ENCODE results near the gene CTNND2.

The CTNND2 gene

GRCh38 chr5:11227064-11227463, 677.2 kb downstream of the CTNND2 start:
- POLR2A ChIA-PET, result no interaction called here

GRCh38 chr5:11224436-11225187, 679.6 kb downstream of the CTNND2 start:
- no peak for DNase-seq (ENCODE audit: extremely low spot score)
- CTCF ChIA-PET, result no interaction called here
- TF ChIP-seq NFRKB (IDR thresholded peaks at IDR 0.05) (no peak), SP1 (IDR thresholded peaks at IDR 0.05) (no peak), ARNT (IDR thresholded peaks at IDR 0.05) (no peak), CTBP1 (IDR thresholded peaks at IDR 0.05; ENCODE audit: borderline replicate concordance) (no peak)
- POLR2A ChIA-PET, result no interaction called here

More at GRCh38 chr5:11227064-11227463, 677.2 kb downstream of the CTNND2 start:
- no peak for TF ChIP-seq SUZ12 (IDR thresholded peaks at IDR 0.05)
- TF ChIP-seq HDGF (IDR thresholded peaks at IDR 0.05; ENCODE audit: borderline replicate concordance), result no peak
- TF ChIP-seq FOXA1 (IDR thresholded peaks at IDR 0.05), result no peak
- TF ChIP-seq CTBP1 (IDR thresholded peaks at IDR 0.05; ENCODE audit: borderline replicate concordance), result no peak
- TF ChIP-seq ARNT (IDR thresholded peaks at IDR 0.05), result no peak
- no peak for TF ChIP-seq FOXK2 (IDR thresholded peaks at IDR 0.05)
- no peak for TF ChIP-seq FOXM1 (IDR thresholded peaks at IDR 0.05; ENCODE audit: borderline replicate concordance)
- no peak for TF ChIP-seq NFRKB (IDR thresholded peaks at IDR 0.05)
- no peak for TF ChIP-seq SP1 (IDR thresholded peaks at IDR 0.05)
- TF ChIP-seq L3MBTL2 (conservative IDR thresholded peaks at IDR 0.05), result no peak
- TF ChIP-seq TARDBP (IDR thresholded peaks at IDR 0.05), result no peak
- TF ChIP-seq ELF4 (IDR thresholded peaks at IDR 0.05), result no peak
- no peak for TF ChIP-seq ZNF384 (IDR thresholded peaks at IDR 0.05)
- no peak for TF ChIP-seq PKNOX1 (IDR thresholded peaks at IDR 0.05)
- no peak for TF ChIP-seq LEF1 (IDR thresholded peaks at IDR 0.05; ENCODE audit: borderline replicate concordance)
- TF ChIP-seq BHLHE40 (IDR thresholded peaks at IDR 0.05; ENCODE audit: borderline replicate concordance), result no peak
- DNase-seq (ENCODE audit: extremely low spot score), result no peak
- CTCF ChIA-PET, result no interaction called here

- no peak for DNase-seq (ENCODE audit: extremely low spot score)
- ChIA-PET CTCF (no interaction called here), POLR2A (no interaction called here)
- no peak for TF ChIP-seq SP1 (IDR thresholded peaks at IDR 0.05)
- no peak for TF ChIP-seq FOXK2 (IDR thresholded peaks at IDR 0.05)
- TF ChIP-seq TARDBP (IDR thresholded peaks at IDR 0.05), result no peak
- TF ChIP-seq LEF1 (IDR thresholded peaks at IDR 0.05; ENCODE audit: borderline replicate concordance), result no peak
- TF ChIP-seq L3MBTL2 (conservative IDR thresholded peaks at IDR 0.05), result no peak
- no peak for TF ChIP-seq FOXM1 (IDR thresholded peaks at IDR 0.05; ENCODE audit: borderline replicate concordance)
Measured at GRCh38 chr5:11222169-11222568, 682.1 kb downstream of the CTNND2 start.

GRCh38 chr5:11214864-11215644, 689.2 kb downstream of the CTNND2 start:
- ChIA-PET POLR2A (no interaction called here), CTCF (no interaction called here)
- no peak for TF ChIP-seq HDGF (IDR thresholded peaks at IDR 0.05; ENCODE audit: borderline replicate concordance)
- no peak for TF ChIP-seq FOXM1 (IDR thresholded peaks at IDR 0.05; ENCODE audit: borderline replicate concordance)
- no peak for TF ChIP-seq PKNOX1 (IDR thresholded peaks at IDR 0.05)
- no peak for TF ChIP-seq LEF1 (IDR thresholded peaks at IDR 0.05; ENCODE audit: borderline replicate concordance)
- no peak for TF ChIP-seq BHLHE40 (IDR thresholded peaks at IDR 0.05; ENCODE audit: borderline replicate concordance)
- no peak for TF ChIP-seq SUZ12 (IDR thresholded peaks at IDR 0.05)
- DNase-seq (ENCODE audit: extremely low spot score), result no peak

GRCh38 chr5:11212706-11213105, 691.5 kb downstream of the CTNND2 start:
- no peak for DNase-seq (ENCODE audit: extremely low spot score)
- TF ChIP-seq ZNF384 (IDR thresholded peaks at IDR 0.05) (no peak), LEF1 (IDR thresholded peaks at IDR 0.05; ENCODE audit: borderline replicate concordance) (no peak), FOXA1 (IDR thresholded peaks at IDR 0.05) (no peak), FOXK2 (IDR thresholded peaks at IDR 0.05) (no peak), BHLHE40 (IDR thresholded peaks at IDR 0.05; ENCODE audit: borderline replicate concordance) (no peak), HDGF (IDR thresholded peaks at IDR 0.05; ENCODE audit: borderline replicate concordance) (no peak), TARDBP (IDR thresholded peaks at IDR 0.05) (no peak), CTBP1 (IDR thresholded peaks at IDR 0.05; ENCODE audit: borderline replicate concordance) (no peak), FOXM1 (IDR thresholded peaks at IDR 0.05; ENCODE audit: borderline replicate concordance) (no peak), SUZ12 (IDR thresholded peaks at IDR 0.05) (no peak)
- POLR2A ChIA-PET, result no interaction called here
- CTCF ChIA-PET, result no interaction called here

GRCh38 chr5:11197726-11198125, 706.5 kb downstream of the CTNND2 start:
- DNase-seq (ENCODE audit: extremely low spot score), result no peak
- ChIA-PET POLR2A (no interaction called here), CTCF (no interaction called here)
- TF ChIP-seq HDGF (IDR thresholded peaks at IDR 0.05; ENCODE audit: borderline replicate concordance) (no peak), ARNT (IDR thresholded peaks at IDR 0.05) (no peak)

GRCh38 chr5:11191673-11192072, 712.6 kb downstream of the CTNND2 start:
- ChIA-PET POLR2A (no interaction called here), CTCF (no interaction called here)
- no peak for DNase-seq (ENCODE audit: extremely low spot score)
- TF ChIP-seq L3MBTL2 (conservative IDR thresholded peaks at IDR 0.05), result no peak
- TF ChIP-seq FOXA1 (IDR thresholded peaks at IDR 0.05), result no peak
- no peak for TF ChIP-seq PKNOX1 (IDR thresholded peaks at IDR 0.05)
- no peak for TF ChIP-seq ARNT (IDR thresholded peaks at IDR 0.05)
- TF ChIP-seq NFRKB (IDR thresholded peaks at IDR 0.05), result no peak
- no peak for TF ChIP-seq FOXK2 (IDR thresholded peaks at IDR 0.05)
- TF ChIP-seq ZNF384 (IDR thresholded peaks at IDR 0.05), result no peak
- no peak for TF ChIP-seq CTBP1 (IDR thresholded peaks at IDR 0.05; ENCODE audit: borderline replicate concordance)
- no peak for TF ChIP-seq LEF1 (IDR thresholded peaks at IDR 0.05; ENCODE audit: borderline replicate concordance)
- TF ChIP-seq SP1 (IDR thresholded peaks at IDR 0.05), result no peak
- TF ChIP-seq BHLHE40 (IDR thresholded peaks at IDR 0.05; ENCODE audit: borderline replicate concordance), result no peak
- TF ChIP-seq TARDBP (IDR thresholded peaks at IDR 0.05), result no peak
- no peak for TF ChIP-seq ELF4 (IDR thresholded peaks at IDR 0.05)

Measured in HEK293T (cell line).